A549 (cell line): ENCODE data around the gene KLHDC7B. TPM values are rescaled to one million over a fixed set of nuclear protein-coding genes. Genes with fewer than 3 reads are reported as not detected.
"Not testable (repeated sequence)": the region's sequence is repeated elsewhere in the genome, so short reads cannot be mapped to it uniquely, and the experiment has no call there.

Source experiments
- ATAC-seq, 2 experiments: fragments of 200-7000 bp in 1 of 2; fragments of >200 bp in 1 of 2; cut with Nextera tagmentation in 1 of 2; cut with Tn5 transposase in 1 of 2; 3 replicates each; pipeline versions ENCODE4 v1.8.0 to v1.9.1; 2018 to 2020; ENCODE audit warnings: mild to moderate bottlenecking in 1 of 2, moderate library complexity in 1 of 2
- CTCF ChIA-PET: fragments of 300-600 bp; sonication (Branson Sonifier 250); formaldehyde crosslinking; extraction: SDS; loops from one replicate; lab custom pipeline; 2021; ENCODE audit warnings: antibody characterized with exemption, inconsistent platforms; lab: Yijun Ruan, JAX
- POLR2A ChIA-PET: fragments of 350-600 bp; formaldehyde crosslinking; extraction: SDS; loops from one replicate; lab custom pipeline; 2021; ENCODE audit warnings: antibody characterized with exemption, inconsistent platforms; lab: Yijun Ruan, JAX
- DNase-seq, 2 experiments: peaks; one replicate each; pipeline versions ENCODE4 v3.0.0 to v3.0.0-alpha.2; 2011 to 2016; ENCODE audit warnings: low read depth in 1 of 2, low spot score in 1 of 2
- FAIRE-seq: peaks from 2 replicates; lab custom pipeline; 2011; peaks lifted over from hg19 to GRCh38; lab: Jason Lieb, UNC
- H3K27ac ChIP-seq, 2 experiments: fragments of >200 bp; sonication (Bioruptor Twin); formaldehyde crosslinking; 3 replicates each; pipeline ENCODE4 v1.5.1; 2016 to 2017
- H3K4me1 ChIP-seq: fragments of >200 bp; sonication (Bioruptor Twin); formaldehyde crosslinking; 3 replicates; pipeline ENCODE4 v1.6.1; 2016
- H3K4me2 ChIP-seq: fragments of >200 bp; sonication (Bioruptor Twin); formaldehyde crosslinking; 3 replicates; pipeline ENCODE4 v1.6.1; 2016
- H3K4me3 ChIP-seq: fragments of >200 bp; sonication (Bioruptor Twin); formaldehyde crosslinking; 3 replicates; pipeline ENCODE4 v1.5.1; 2016
- H3K9me3 ChIP-seq: fragments of >200 bp; sonication (Bioruptor Twin); formaldehyde crosslinking; 3 replicates; pipeline ENCODE4 v1.6.1; 2016
- BHLHE40 ChIP-seq: IDR thresholded peaks from 2 replicates; pipeline ENCODE4 v1.6.1; 2012; ENCODE audit warnings: low read depth, low read length, inconsistent platforms
- CEBPB ChIP-seq, 2 experiments: fragments of >200 bp in 1 of 2; sonication (Bioruptor Twin) in 1 of 2; formaldehyde crosslinking in 1 of 2; IDR thresholded peaks; 2 replicates each; pipeline ENCODE4 v1.6.1; 2012 to 2016
- EP300 ChIP-seq, 2 experiments: fragments of >200 bp; sonication (Bioruptor Twin); formaldehyde crosslinking; IDR thresholded peaks; 2 replicates in 1 of 2; 3 replicates in 1 of 2; pipeline ENCODE4 v1.6.1; 2016 to 2017
- FOSB ChIP-seq: fragments of 250-450 bp; sonication (Bioruptor Pico); IDR thresholded peaks from 2 replicates; pipeline ENCODE4 v1.5.0; 2020; ENCODE audit warnings: mild to moderate bottlenecking, moderate library complexity
- FOSL2 ChIP-seq, 2 experiments: fragments of 450-650 bp in 1 of 2; fragments of >200 bp in 1 of 2; sonication (Bioruptor Twin) in 1 of 2; formaldehyde crosslinking; IDR thresholded peaks; 2 replicates each; pipeline versions ENCODE4 v1.5.0 to v1.6.1; 2016 to 2020; ENCODE audit warnings: mild to moderate bottlenecking in 1 of 2, moderate library complexity in 1 of 2
- HOXA7 ChIP-seq: fragments of 250-450 bp; sonication (Bioruptor Pico); IDR thresholded peaks from 2 replicates; pipeline ENCODE4 v1.5.0; 2020; ENCODE audit warnings: mild to moderate bottlenecking, moderate library complexity
- JUN ChIP-seq, 2 experiments: fragments of >200 bp; sonication (Bioruptor Twin); formaldehyde crosslinking; IDR thresholded peaks; 2 replicates in 1 of 2; 3 replicates in 1 of 2; pipeline ENCODE4 v1.6.1; 2016 to 2017
- JUNB ChIP-seq: fragments of >200 bp; sonication (Bioruptor Twin); formaldehyde crosslinking; IDR thresholded peaks from 2 replicates; pipeline ENCODE4 v1.6.1; 2016
- KDM1A ChIP-seq: fragments of 200-600 bp; sonication (generic); IDR thresholded peaks from 2 replicates; pipeline ENCODE4 v1.6.1; 2016; ENCODE audit warnings: low read depth, mild to moderate bottlenecking
- MAZ ChIP-seq: fragments of 150-350 bp; IDR thresholded peaks from 2 replicates; pipeline ENCODE4 v1.6.1; 2014; ENCODE audit warnings: antibody characterized with exemption, low read depth, low read length, borderline replicate concordance
- MYC ChIP-seq: IDR thresholded peaks from 2 replicates; pipeline ENCODE4 v1.6.1; 2012; ENCODE audit warnings: mild to moderate bottlenecking, inconsistent platforms, low read length, improper control_type of control experiment, borderline replicate concordance
- NFE2L2 ChIP-seq: fragments of 150-350 bp; conservative IDR thresholded peaks from 2 replicates; pipeline ENCODE4 v1.6.1; 2014; ENCODE audit warnings: low read length
- RFX5 ChIP-seq: fragments of 450-650 bp; IDR thresholded peaks from 2 replicates; pipeline ENCODE4 v1.7.1; 2014; ENCODE audit warnings: antibody characterized with exemption, mild to moderate bottlenecking, moderate library complexity
- TP53 ChIP-seq: fragments of 250-450 bp; sonication (Bioruptor Pico); IDR thresholded peaks from 2 replicates; pipeline ENCODE4 v1.5.0; 2021; ENCODE audit warnings: mild to moderate bottlenecking, moderate library complexity
- ZC3H11A ChIP-seq: fragments of 450-650 bp; IDR thresholded peaks from 2 replicates; pipeline ENCODE4 v1.6.1; 2014; ENCODE audit warnings: antibody characterized with exemption, mild to moderate bottlenecking
- ZNF302 ChIP-seq: fragments of 250-450 bp; sonication (Bioruptor Pico); IDR thresholded peaks from 2 replicates; pipeline ENCODE4 v1.9.0; 2021; ENCODE audit warnings: inconsistent platforms, mild to moderate bottlenecking, moderate library complexity
- WGBS: methylation state at CpG from one replicate; pipeline ENCODE4 v1.1.6; 2017; ENCODE audit errors: missing lambda C conversion rate; 5-methylcytosine and 5-hydroxymethylcytosine counted together
- polyA plus RNA-seq, 4 experiments: library from polyadenylated mRNA; depleted of rRNA in 3 of 4; stranded (reverse); fragments of >200 nt; fragmentation: RNase III in 1 of 4; extraction: RNeasy Plus Mini Kit Qiagen cat#74134 plus additional on column Dnase treatment in 1 of 4; gene quantifications; 2 replicates in 3 of 4; 3 replicates in 1 of 4; pipeline ENCODE4 v1.2.3, GENCODE V29; 2011 to 2017
- TF ChIP-seq, protein P1 (sequence below): fragments of >200 bp; sonication (Bioruptor Twin); formaldehyde crosslinking; IDR thresholded peaks from 3 replicates; pipeline ENCODE4 v1.6.1; 2016
- TF ChIP-seq, protein P2 (sequence below): fragments of 250-450 bp; sonication (Bioruptor Pico); IDR thresholded peaks from 2 replicates; pipeline ENCODE4 v1.5.0; 2020; ENCODE audit warnings: low read depth, mild to moderate bottlenecking, moderate library complexity
- TF ChIP-seq, protein P3 (sequence below): IDR thresholded peaks from 2 replicates; pipeline ENCODE4 v1.6.1; 2012
- TF ChIP-seq, protein P4 (sequence below): IDR thresholded peaks from 2 replicates; pipeline ENCODE4 v1.6.1; 2012

KLHDC7B gene
- polyA plus RNA-seq, 2 of the 4 experiments (the other 2 are of a cell fraction), result 0.09 TPM; not detected in 1

DNA sequence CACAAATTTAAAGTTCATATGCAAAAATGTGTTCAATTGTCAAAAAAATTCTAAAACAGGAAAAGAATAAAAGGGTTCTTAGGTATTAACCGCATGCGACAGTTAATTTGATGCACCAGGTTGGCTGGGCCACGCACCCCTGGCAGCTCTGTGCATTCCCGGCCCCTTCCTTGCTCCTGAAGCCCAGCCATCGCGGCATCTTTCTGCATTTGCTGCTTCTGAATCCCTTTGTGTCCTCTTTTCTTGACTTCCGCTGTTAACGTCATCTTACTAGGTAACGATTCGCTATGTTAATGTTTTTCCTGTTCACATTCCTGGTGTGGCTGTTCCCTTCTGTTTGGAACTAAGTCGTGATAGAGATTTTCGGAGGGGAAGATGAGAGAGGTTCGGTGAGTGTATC is 7.9 kb upstream of the KLHDC7B start:
- POLR2A ChIA-PET, result no interaction called here
- DNase-seq, result no peak
- no peak overlapping the region; the same call in 2 of the 3 replicates for H3K4me2 ChIP-seq
- no peaks in the 10 kb centered on the region for H3K9me3 ChIP-seq
- H3K4me1 ChIP-seq, result peaks cover 57% of the 10 kb centered on the region
- ATAC-seq, result no peak
- no peak for TF ChIP-seq RFX5
- H3K27ac ChIP-seq, result peak overlapping the region in 1 of 2 experiments; percentile 92; a peak in 3 of 6 replicates
- H3K4me3 ChIP-seq, result no peak overlapping the region
- 93% methylated on average over 13 of the region's 13 CpGs for WGBS
- FAIRE-seq, result no peak
- CTCF ChIA-PET, result interaction anchor here (0.9 to 4.1 kb wide), 4 partner anchors 12 to 82 kb away, joined by 3 to 19 read pairs (median 6); partner anchors contain the start of gene SYCE3

DNA sequence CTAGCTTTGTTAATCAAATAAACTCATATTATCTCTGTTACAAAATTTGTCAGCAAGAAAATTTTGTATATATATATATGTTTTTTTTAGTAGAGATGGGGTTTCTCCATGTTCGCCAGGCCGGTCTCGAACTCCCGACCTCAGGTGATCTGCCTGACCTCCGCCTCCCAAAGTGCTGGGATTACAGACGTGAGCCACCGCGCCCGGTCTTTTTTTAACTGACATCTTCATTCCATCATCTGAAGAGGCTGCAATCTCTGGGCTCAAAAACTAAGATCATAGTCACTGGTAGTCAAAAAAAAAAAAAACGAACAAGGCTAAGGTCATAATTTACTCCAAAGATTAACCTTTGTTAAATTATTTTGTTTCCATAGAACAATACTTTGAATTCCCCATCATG is 5.3 kb upstream of the KLHDC7B start:
- H3K4me1 ChIP-seq, result peaks cover 61% of the 10 kb centered on the region
- H3K4me3 ChIP-seq, result no peak overlapping the region
- H3K27ac ChIP-seq, result peak overlapping the region; percentile 76 to 92
- ChIA-PET POLR2A (interaction anchor here (0.5 to 1.8 kb wide), 3 partner anchors 8 to 29 kb away, joined by 4 to 13 read pairs (median 5); no protein-coding TSS in a partner anchor), CTCF (interaction anchor here (0.6 to 4.1 kb wide), 5 partner anchors 15 to 107 kb away, joined by 3 to 19 read pairs (median 5); partner anchors contain the start of genes SCO2 and SYCE3)
- no peak for ATAC-seq
- no peak for FAIRE-seq
- TF ChIP-seq KDM1A, result no peak
- no peak for TF ChIP-seq JUN (IDR thresholded peaks at IDR 0.05)
- no peak for TF ChIP-seq TP53
- TF ChIP-seq, protein P1, sequence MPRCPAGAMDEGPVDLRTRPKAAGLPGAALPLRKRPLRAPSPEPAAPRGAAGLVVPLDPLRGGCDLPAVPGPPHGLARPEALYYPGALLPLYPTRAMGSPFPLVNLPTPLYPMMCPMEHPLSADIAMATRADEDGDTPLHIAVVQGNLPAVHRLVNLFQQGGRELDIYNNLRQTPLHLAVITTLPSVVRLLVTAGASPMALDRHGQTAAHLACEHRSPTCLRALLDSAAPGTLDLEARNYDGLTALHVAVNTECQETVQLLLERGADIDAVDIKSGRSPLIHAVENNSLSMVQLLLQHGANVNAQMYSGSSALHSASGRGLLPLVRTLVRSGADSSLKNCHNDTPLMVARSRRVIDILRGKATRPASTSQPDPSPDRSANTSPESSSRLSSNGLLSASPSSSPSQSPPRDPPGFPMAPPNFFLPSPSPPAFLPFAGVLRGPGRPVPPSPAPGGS, result no peak
- TF ChIP-seq BHLHE40, result no peak
- TF ChIP-seq NFE2L2, result no peak
- TF ChIP-seq ZNF302 (CRISPR knock-in tag), result no peak
- no peak for TF ChIP-seq MAZ
- TF ChIP-seq FOSB (CRISPR knock-in tag), result no peak
- TF ChIP-seq MYC, result no peak
- TF ChIP-seq, protein P2, sequence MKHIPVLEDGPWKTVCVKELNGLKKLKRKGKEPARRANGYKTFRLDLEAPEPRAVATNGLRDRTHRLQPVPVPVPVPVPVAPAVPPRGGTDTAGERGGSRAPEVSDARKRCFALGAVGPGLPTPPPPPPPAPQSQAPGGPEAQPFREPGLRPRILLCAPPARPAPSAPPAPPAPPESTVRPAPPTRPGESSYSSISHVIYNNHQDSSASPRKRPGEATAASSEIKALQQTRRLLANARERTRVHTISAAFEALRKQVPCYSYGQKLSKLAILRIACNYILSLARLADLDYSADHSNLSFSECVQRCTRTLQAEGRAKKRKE (CRISPR knock-in tag), result no peak
- TF ChIP-seq, protein P3, sequence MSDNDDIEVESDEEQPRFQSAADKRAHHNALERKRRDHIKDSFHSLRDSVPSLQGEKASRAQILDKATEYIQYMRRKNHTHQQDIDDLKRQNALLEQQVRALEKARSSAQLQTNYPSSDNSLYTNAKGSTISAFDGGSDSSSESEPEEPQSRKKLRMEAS, result no peak
- TF ChIP-seq HOXA7 (CRISPR knock-in tag), result no peak
- TF ChIP-seq ZC3H11A, result no peak
- TF ChIP-seq, protein P4, sequence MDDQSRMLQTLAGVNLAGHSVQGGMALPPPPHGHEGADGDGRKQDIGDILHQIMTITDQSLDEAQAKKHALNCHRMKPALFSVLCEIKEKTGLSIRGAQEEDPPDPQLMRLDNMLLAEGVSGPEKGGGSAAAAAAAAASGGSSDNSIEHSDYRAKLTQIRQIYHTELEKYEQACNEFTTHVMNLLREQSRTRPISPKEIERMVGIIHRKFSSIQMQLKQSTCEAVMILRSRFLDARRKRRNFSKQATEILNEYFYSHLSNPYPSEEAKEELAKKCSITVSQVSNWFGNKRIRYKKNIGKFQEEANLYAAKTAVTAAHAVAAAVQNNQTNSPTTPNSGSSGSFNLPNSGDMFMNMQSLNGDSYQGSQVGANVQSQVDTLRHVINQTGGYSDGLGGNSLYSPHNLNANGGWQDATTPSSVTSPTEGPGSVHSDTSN, result no peak
- peak overlapping the region; percentile 75 for H3K4me2 ChIP-seq
- H3K9me3 ChIP-seq, result no peaks in the 10 kb centered on the region
- no peak for DNase-seq
- WGBS, result 79% methylated on average over 10 of the region's 10 CpGs

DNA sequence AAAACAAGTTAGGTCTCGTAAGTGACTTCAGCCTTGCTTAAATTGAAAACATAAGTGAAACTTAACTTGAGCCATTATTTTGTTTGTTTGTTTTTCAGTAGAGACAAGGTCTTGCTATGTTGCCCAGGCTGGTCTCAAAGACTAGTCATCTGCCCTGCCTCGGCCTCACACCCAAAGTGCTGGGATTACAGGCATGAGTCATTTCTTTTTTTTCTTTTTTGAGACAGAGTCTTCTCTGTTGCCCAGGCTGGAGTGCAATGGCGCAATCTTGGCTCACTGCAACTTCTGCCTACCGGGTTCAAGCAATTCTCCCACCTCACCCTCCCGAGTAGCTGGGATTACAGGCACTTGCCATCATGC is 4.1 kb upstream of the KLHDC7B start:
- ChIA-PET CTCF (interaction anchor here (1.0 to 4.1 kb wide), 2 partner anchors 16 to 21 kb away, joined by 3 to 19 read pairs; partner anchors contain the start of genes SCO2 and SYCE3), POLR2A (interaction anchor here (0.9 to 1.1 kb wide), 3 partner anchors 10 to 21 kb away, joined by 3 to 5 read pairs (median 5); partner anchors contain the start of gene SYCE3)
- Histone ChIP-seq H3K27ac (peak overlapping the region; percentile 76 to 92; a peak in 5 of 6 replicates), H3K4me2 (peak overlapping the region; percentile 50), H3K4me1 (peaks cover 69% of the 10 kb centered on the region)
- not testable (repeated sequence) for H3K9me3 ChIP-seq, H3K4me3 ChIP-seq, FAIRE-seq
- TF ChIP-seq CEBPB (IDR thresholded peaks at IDR 0.05) (peak; percentile 79 to 88), JUNB (peak; percentile 43; the same call in 1 of the 2 replicates), FOSL2 (IDR thresholded peaks at IDR 0.05) (peak; percentile 58; the same call in 1 of the 2 replicates), FOSL2 (CRISPR knock-in tag; IDR thresholded peaks at IDR 0.05) (peak; percentile 83), EP300 (IDR thresholded peaks at IDR 0.05) (peak in 1 of 2 experiments; percentile 18; a peak in 1 of 5 replicates)
- peak in 1 of 2 experiments; percentile 43; a peak in 3 of 6 replicates for ATAC-seq
- WGBS, result 14% methylated on average over 5 of the region's 5 CpGs
- peak in 1 of 2 experiments; percentile 72 for DNase-seq
